ENCODE results near the gene GPR157.

The GPR157 gene

DNA sequence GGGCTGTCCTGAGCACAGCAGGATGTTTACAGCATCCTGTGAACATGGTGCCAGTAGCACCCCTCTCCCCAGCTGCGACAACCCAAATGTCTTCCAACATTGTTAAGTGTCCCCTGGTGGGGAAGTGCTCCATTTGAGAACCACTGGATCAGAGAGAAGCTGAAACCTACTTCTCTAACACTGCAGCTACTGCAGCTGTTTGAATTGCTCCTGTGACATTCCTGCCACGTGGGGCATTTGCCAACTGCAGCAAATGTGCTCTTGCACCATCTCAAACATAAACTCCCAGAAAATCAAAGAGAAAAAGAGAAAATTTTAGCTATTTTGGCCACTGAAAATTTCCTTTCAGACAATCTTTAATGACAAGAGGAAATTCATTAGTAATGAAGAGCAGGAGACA is 70.4 kb downstream of the GPR157 start:
- DNase-seq = no peak
- Histone ChIP-seq H3K9me3 (ENCODE audit: severe bottlenecking) (no peaks in the 10 kb centered on the region), H3K27ac (no peak overlapping the region), H3K36me3 (no peaks in the 10 kb centered on the region), H3K4me3 (ENCODE audit: low read depth, low read length) (no peak overlapping the region), H3K27me3 (ENCODE audit: insufficient read depth, low read depth, severe bottlenecking) (no peaks in the 10 kb centered on the region)
- TF ChIP-seq, protein P1, sequence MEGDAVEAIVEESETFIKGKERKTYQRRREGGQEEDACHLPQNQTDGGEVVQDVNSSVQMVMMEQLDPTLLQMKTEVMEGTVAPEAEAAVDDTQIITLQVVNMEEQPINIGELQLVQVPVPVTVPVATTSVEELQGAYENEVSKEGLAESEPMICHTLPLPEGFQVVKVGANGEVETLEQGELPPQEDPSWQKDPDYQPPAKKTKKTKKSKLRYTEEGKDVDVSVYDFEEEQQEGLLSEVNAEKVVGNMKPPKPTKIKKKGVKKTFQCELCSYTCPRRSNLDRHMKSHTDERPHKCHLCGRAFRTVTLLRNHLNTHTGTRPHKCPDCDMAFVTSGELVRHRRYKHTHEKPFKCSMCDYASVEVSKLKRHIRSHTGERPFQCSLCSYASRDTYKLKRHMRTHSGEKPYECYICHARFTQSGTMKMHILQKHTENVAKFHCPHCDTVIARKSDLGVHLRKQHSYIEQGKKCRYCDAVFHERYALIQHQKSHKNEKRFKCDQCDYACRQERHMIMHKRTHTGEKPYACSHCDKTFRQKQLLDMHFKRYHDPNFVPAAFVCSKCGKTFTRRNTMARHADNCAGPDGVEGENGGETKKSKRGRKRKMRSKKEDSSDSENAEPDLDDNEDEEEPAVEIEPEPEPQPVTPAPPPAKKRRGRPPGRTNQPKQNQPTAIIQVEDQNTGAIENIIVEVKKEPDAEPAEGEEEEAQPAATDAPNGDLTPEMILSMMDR (IDR thresholded peaks at IDR 0.05; ENCODE audit: low read depth, low read length) = no peak

DNA sequence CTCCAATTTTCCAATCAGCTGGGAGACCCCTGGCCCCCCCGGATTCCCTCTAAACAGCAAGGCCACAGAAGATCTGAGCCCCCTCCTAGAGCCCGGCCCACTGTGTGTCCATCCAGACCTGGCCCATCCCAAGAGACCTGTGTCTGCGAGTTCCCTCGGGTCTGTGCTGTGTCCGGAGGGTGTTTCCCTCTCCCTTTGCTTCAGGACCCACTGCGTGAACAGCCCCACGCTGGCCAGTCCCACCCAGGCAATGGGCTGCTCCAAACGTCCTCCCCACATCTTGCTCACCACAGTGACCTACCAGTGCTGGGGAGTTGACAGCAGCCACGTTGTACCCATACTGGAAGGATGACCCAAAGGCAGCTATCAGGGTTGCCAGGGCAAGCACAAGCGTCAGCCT is 71.1 kb downstream of the GPR157 start:
- H3K36me3 ChIP-seq = no peaks in the 10 kb centered on the region
- no peak for DNase-seq
- TF ChIP-seq, protein P1 (IDR thresholded peaks at IDR 0.05; ENCODE audit: low read depth, low read length) = no peak
- H3K27me3 ChIP-seq (ENCODE audit: insufficient read depth, low read depth, severe bottlenecking) = no peaks in the 10 kb centered on the region
- H3K9me3 ChIP-seq (ENCODE audit: severe bottlenecking) = no peaks in the 10 kb centered on the region
- no peak overlapping the region for H3K27ac ChIP-seq
- H3K4me3 ChIP-seq (ENCODE audit: low read depth, low read length) = no peak overlapping the region

DNA sequence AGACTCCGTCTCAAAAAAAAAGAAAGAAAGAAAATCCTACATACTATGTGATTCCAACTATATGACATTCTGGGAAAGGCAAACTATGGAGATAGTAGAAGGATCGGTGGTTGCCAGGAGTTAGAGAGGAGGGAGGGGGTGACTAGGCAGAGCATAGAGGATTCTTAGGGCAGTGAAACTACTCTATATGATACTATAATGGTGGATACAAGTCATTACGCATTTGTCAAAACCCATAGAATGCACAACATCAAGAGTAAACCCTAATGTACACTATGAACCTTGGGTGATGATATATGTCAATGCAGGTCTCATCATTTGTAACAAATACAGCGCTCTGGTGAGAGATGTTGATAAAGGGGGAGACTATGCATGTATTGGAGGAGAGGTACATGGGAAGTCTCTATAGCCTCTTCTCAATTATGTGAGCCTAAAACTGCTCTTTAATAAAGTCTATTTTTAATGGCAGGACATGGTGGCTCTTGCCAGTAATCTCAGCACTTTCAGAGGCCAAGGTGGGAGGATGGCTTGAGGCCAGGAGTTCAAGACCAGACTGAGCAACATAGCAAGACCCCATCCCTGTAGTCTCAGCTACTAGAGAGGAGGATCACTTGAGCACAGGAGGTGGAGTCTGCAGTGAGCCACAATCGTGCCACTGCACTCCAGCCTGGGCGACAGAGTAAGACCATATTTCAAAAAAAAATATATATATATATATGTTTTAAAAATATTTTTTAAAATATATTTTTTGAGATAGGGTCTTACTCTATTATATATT is 76.4 kb downstream of the GPR157 start:
- H3K9me3 ChIP-seq (ENCODE audit: severe bottlenecking) = no peaks in the 10 kb centered on the region
- TF ChIP-seq, protein P1 (IDR thresholded peaks at IDR 0.05; ENCODE audit: low read depth, low read length) = no peak
- no peak overlapping the region for H3K4me3 ChIP-seq (ENCODE audit: low read depth, low read length)
- no peaks in the 10 kb centered on the region for H3K27me3 ChIP-seq (ENCODE audit: insufficient read depth, low read depth, severe bottlenecking)
- no peaks in the 10 kb centered on the region for H3K36me3 ChIP-seq
- H3K27ac ChIP-seq = no peak overlapping the region
- no peak for DNase-seq

DNA sequence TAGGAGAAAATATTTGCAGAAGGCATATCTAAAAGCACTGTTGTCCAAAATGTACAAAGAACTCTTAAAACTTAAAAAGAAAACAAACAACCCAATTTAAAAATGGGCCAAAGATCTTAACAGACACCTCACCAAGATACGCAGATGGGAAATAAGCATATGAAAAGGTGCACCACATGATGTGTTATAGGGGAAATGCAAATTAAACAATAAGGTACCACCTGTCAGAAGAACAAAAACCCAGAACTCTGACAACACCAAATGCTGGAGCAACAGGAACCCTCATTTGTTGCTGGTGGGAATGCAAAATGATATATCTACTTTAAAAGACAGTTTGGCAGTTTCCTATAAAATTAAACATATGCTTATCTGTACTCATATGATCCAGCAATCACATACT is 77.5 kb downstream of the GPR157 start:
- Histone ChIP-seq H3K36me3 (no peaks in the 10 kb centered on the region), H3K9me3 (ENCODE audit: severe bottlenecking) (no peaks in the 10 kb centered on the region), H3K27me3 (ENCODE audit: insufficient read depth, low read depth, severe bottlenecking) (no peaks in the 10 kb centered on the region), H3K27ac (no peak overlapping the region), H3K4me3 (ENCODE audit: low read depth, low read length) (no peak overlapping the region)
- no peak for DNase-seq
- TF ChIP-seq, protein P1 (IDR thresholded peaks at IDR 0.05; ENCODE audit: low read depth, low read length) = no peak

DNA sequence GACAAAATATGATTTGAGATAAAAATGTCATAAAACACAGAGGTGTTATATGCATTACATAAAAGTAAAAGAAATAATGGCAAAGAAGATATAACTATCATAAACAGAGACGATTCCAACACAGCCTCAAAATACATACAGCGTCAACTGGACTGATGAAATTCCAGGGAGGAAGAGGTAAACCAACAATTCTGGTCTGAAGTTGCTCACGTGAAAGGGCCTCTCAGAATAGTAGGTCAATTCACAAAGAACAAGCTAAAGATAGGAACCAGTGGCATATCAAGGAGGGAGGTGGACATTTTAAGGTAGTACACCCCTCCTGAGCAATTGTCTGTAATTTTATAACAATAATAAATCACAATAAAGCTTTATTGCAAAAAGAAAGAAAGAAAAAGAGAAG is 78.1 kb downstream of the GPR157 start:
- Histone ChIP-seq H3K36me3 (no peaks in the 10 kb centered on the region), H3K9me3 (ENCODE audit: severe bottlenecking) (no peaks in the 10 kb centered on the region), H3K4me3 (ENCODE audit: low read depth, low read length) (no peak overlapping the region), H3K27ac (no peak overlapping the region), H3K27me3 (ENCODE audit: insufficient read depth, low read depth, severe bottlenecking) (no peaks in the 10 kb centered on the region)
- no peak for DNase-seq
- TF ChIP-seq, protein P1 (IDR thresholded peaks at IDR 0.05; ENCODE audit: low read depth, low read length) = no peak

Measured in WERI-Rb-1 (cell line).